Measurements from ENCODE around the gene SMPD2.

The SMPD2 gene

GRCh38 chr6:109485266-109485935 is 44.9 kb downstream of the SMPD2 start:
- no peak for DNase-seq (ENCODE audit: low spot score)

- DNase-seq (ENCODE audit: low spot score) = no peak
Observed at GRCh38 chr6:109486068-109486467, 45.5 kb downstream of the SMPD2 start.

- DNase-seq (ENCODE audit: low spot score) = no peak
Observed at GRCh38 chr6:109488001-109488400, 47.5 kb downstream of the SMPD2 start.

GRCh38 chr6:109490713-109491112 is 50.2 kb downstream of the SMPD2 start:
- DNase-seq (ENCODE audit: low spot score) = no peak

- no peak for DNase-seq (ENCODE audit: low spot score)
Observed at GRCh38 chr6:109491207-109491938, 50.8 kb downstream of the SMPD2 start.
